Large intestine (tissue), 3 donors: ENCODE results near the gene SMARCD2. TPM values are rescaled to one million over a fixed set of nuclear protein-coding genes. Genes with fewer than 3 reads are reported as not detected.
A peak's percentile ranks its signal among the peaks of the same experiment; 100 is the strongest.

ENCODE experiments used
- DNase-seq, 2 donors: peaks; one replicate each; pipeline versions ENCODE4 v3.0.0 to v3.0.0-alpha.2; 2013
- H3K27ac ChIP-seq: one replicate; pipeline ENCODE4 v1.5.1; 2013; ENCODE audit warnings: low read length
- H3K27me3 ChIP-seq: 2 replicates; pipeline ENCODE4 v1.6.1; 2013; ENCODE audit warnings: low read length; ENCODE audit not compliant: control insufficient read depth, insufficient read depth
- H3K36me3 ChIP-seq: 2 replicates; pipeline ENCODE4 v1.6.1; 2013; ENCODE audit warnings: low read length; ENCODE audit not compliant: control insufficient read depth, insufficient read depth
- H3K4me1 ChIP-seq: one replicate; pipeline ENCODE4 v1.6.1; 2013; ENCODE audit warnings: low read length; ENCODE audit not compliant: control insufficient read depth, insufficient read depth
- H3K4me3 ChIP-seq: one replicate; pipeline ENCODE4 v1.5.1; 2013; ENCODE audit warnings: low read length
- H3K9me3 ChIP-seq: one replicate; pipeline ENCODE4 v1.6.1; 2013; ENCODE audit warnings: mild to moderate bottlenecking, low read depth, low read length, moderate library complexity; ENCODE audit not compliant: control insufficient read depth
- WGBS: methylation state at CpG from one replicate; pipeline ENCODE4 v1.1.5; 2013; ENCODE audit warnings: low lambda C conversion rate; ENCODE audit not compliant: insufficient coverage; 5-methylcytosine and 5-hydroxymethylcytosine counted together
- polyA plus RNA-seq: library from polyadenylated mRNA; unstranded; fragments of 120-200 nt; gene quantifications from one replicate; pipeline ENCODE4 v1.2.1, GENCODE V29; 2013

SMARCD2 gene
- polyA plus RNA-seq, 1 donor = 63.6 TPM

DNA sequence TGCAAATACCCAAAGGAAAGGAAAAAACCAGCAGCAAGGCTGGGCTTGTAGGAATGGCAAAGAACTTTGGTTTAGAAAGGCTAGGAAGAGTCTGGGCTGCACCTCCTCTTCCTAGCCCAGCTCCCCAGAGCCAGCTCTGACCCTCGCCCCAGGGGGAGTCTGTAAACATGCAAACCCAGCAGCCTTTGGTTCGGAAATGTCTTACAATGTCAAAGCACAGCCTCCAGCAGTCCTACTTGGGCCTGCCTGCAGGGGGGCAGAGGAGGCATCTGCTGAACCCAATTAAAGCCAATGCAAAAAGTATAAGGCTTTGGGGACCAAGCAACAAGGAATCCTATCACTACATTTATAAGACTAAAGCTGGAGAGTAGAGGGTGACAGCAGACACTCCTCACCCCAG lies 10.0 kb downstream of the SMARCD2 start:
- Histone ChIP-seq H3K4me1 (peaks cover 10% of the 10 kb centered on the region), H3K27me3 (no peaks in the 10 kb centered on the region), H3K36me3 (peaks cover 81% of the 10 kb centered on the region), H3K9me3 (no peaks in the 10 kb centered on the region), H3K4me3 (no peak overlapping the region), H3K27ac (no peak overlapping the region)
- no CpG with 5 or more reads among the region's 2 CpGs for WGBS
- DNase-seq = no peak

DNA sequence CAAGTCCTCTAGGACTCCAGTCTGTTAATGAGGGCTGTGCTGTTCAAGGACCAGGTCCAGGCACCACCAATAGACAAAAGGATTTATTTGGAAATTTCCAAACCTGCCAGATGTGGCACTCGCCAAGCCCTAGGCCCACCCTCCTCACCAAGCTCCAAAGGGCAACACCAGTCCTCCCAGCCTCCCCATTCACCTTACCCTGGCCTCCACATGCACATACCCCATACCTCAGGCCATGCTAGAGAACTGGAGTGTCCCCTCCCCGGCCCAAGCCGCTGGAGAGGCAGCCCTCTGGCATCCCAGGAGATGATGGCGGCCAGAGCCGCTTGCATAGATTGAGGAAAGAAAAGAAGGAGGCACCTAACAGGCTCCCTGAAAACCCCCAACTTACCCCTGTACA lies 10.5 kb downstream of the SMARCD2 start:
- Histone ChIP-seq H3K36me3 (peaks cover 77% of the 10 kb centered on the region), H3K27me3 (no peaks in the 10 kb centered on the region), H3K4me1 (peaks cover 10% of the 10 kb centered on the region), H3K4me3 (no peak overlapping the region), H3K27ac (no peak overlapping the region), H3K9me3 (no peaks in the 10 kb centered on the region)
- WGBS = no CpG with 5 or more reads among the region's 5 CpGs
- no peak for DNase-seq

DNA sequence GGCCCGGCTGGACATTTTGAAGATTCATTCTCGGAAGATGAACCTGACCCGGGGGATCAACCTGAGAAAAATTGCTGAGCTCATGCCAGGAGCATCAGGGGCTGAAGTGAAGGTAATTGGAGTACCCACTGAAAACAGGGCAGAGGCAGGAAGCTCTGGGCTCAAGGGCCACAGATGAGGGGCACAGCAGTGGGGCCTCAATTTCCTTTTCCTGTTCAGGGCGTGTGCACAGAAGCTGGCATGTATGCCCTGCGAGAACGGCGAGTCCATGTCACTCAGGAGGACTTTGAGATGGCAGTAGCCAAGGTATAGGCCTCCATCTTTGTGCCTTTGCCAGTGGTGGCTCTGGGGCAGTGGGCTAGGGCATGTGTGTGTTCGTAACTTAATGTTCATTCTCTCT lies 11.0 kb downstream of the SMARCD2 start:
- no peak for DNase-seq
- Histone ChIP-seq H3K4me1 (peaks cover 10% of the 10 kb centered on the region), H3K4me3 (no peak overlapping the region), H3K27ac (no peak overlapping the region), H3K27me3 (no peaks in the 10 kb centered on the region), H3K36me3 (peaks cover 72% of the 10 kb centered on the region), H3K9me3 (no peaks in the 10 kb centered on the region)
- WGBS = no CpG with 5 or more reads among the region's 8 CpGs

DNA sequence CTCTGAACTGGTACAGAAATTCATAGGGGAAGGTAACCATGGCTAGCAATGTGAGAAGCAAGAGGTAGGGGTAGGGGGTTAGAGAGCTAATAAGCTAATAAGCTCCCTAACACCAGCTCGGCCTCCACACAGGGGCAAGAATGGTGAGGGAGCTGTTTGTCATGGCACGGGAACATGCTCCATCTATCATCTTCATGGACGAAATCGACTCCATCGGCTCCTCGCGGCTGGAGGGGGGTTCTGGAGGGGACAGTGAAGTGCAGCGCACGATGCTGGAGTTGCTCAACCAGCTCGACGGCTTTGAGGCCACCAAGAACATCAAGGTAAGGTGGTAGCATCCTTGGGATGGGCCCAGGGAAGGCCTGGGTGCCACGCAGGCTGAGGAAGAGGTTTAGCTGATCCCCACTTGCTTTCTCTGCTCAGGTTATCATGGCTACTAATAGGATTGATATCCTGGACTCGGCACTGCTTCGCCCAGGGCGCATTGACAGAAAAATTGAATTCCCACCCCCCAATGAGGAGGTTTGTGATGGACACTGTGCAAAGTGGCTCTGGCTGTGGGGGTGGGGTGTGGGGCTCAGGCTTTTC lies 11.5 kb downstream of the SMARCD2 start:
- H3K36me3 ChIP-seq = peaks cover 68% of the 10 kb centered on the region
- no peak overlapping the region for H3K4me3 ChIP-seq
- no peak overlapping the region for H3K27ac ChIP-seq
- no peak for DNase-seq
- H3K4me1 ChIP-seq = peaks cover 11% of the 10 kb centered on the region
- no peaks in the 10 kb centered on the region for H3K27me3 ChIP-seq
- no CpG with 5 or more reads among the region's 15 CpGs for WGBS
- no peaks in the 10 kb centered on the region for H3K9me3 ChIP-seq

DNA sequence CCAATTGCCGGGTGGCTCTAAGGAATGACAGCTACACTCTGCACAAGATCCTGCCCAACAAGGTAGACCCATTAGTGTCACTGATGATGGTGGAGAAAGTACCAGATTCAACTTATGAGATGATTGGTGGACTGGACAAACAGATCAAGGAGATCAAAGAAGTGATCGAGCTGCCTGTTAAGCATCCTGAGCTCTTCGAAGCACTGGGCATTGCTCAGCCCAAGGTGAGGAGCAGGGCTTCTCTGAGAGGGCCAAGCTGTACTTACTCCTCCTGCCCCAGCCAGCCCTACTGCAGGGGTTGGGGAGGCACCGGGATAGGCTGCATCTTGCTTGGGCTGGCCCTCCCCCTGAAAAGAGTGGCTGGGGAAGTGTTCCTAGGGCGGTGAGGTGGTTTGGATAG lies 12.2 kb downstream of the SMARCD2 start:
- no CpG with 5 or more reads among the region's 5 CpGs for WGBS
- H3K36me3 ChIP-seq = peaks cover 66% of the 10 kb centered on the region

DNA sequence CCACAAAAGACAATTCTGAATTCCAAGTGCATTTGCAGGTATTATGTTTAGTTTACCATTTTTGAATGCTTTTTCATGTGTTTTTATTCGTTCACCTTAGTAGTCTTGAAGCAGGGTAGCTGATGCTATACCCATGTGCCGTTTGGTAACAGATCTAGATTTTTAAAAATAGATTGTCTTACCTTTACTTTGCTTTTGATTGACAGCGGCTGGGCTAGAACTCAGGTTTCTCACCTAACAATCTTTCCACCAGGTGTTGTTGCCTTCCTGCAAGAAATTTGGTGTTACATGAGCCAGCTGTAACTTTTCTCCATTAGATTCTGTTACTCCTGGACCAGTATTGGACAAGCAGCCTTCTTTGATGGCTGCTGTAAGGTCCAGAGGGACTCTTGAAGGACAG lies 13.5 kb downstream of the SMARCD2 start:
- WGBS = 100% methylated on average over 1 of the region's 3 CpGs
- no peaks in the 10 kb centered on the region for H3K9me3 ChIP-seq
- H3K27ac ChIP-seq = no peak overlapping the region
- no peak for DNase-seq
- H3K4me1 ChIP-seq = peaks cover 11% of the 10 kb centered on the region
- no peak overlapping the region for H3K4me3 ChIP-seq
- H3K36me3 ChIP-seq = peaks cover 67% of the 10 kb centered on the region
- no peaks in the 10 kb centered on the region for H3K27me3 ChIP-seq

More for the DNA sequence above, 12.2 kb downstream of the SMARCD2 start:
- Histone ChIP-seq H3K27me3 (no peaks in the 10 kb centered on the region), H3K4me1 (peaks cover 14% of the 10 kb centered on the region), H3K9me3 (no peaks in the 10 kb centered on the region), H3K4me3 (no peak overlapping the region), H3K27ac (no peak overlapping the region)
- no peak for DNase-seq

DNA sequence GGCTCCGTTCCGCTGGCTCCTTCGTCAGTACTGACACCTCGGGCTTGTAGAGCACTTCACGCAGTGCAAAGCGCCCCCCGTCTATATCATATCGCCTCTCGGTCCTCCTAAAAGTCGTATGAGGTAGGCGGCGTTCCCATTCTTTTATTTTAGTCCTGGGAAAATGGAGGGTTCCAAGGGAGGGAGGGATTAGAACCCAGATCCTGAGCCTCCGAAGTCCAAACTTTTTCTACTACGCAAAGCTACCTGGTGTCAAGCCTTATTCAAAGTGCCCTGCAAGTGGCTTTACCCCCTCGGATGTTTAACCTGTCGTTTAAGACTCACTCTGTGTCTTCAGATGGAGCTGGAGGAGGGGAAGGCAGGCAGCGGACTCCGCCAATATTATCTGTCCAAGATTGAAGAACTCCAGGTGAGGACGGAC lies 14.7 kb downstream of the SMARCD2 start:
- H3K27me3 ChIP-seq = no peaks in the 10 kb centered on the region
- peak overlapping the region; percentile 81 for H3K27ac ChIP-seq
- peaks cover 11% of the 10 kb centered on the region for H3K4me1 ChIP-seq
- no peaks in the 10 kb centered on the region for H3K9me3 ChIP-seq
- H3K4me3 ChIP-seq = peak overlapping the region; percentile 69
- DNase-seq = no peak
- H3K36me3 ChIP-seq = peaks cover 65% of the 10 kb centered on the region
- WGBS = no CpG with 5 or more reads among the region's 19 CpGs

DNA sequence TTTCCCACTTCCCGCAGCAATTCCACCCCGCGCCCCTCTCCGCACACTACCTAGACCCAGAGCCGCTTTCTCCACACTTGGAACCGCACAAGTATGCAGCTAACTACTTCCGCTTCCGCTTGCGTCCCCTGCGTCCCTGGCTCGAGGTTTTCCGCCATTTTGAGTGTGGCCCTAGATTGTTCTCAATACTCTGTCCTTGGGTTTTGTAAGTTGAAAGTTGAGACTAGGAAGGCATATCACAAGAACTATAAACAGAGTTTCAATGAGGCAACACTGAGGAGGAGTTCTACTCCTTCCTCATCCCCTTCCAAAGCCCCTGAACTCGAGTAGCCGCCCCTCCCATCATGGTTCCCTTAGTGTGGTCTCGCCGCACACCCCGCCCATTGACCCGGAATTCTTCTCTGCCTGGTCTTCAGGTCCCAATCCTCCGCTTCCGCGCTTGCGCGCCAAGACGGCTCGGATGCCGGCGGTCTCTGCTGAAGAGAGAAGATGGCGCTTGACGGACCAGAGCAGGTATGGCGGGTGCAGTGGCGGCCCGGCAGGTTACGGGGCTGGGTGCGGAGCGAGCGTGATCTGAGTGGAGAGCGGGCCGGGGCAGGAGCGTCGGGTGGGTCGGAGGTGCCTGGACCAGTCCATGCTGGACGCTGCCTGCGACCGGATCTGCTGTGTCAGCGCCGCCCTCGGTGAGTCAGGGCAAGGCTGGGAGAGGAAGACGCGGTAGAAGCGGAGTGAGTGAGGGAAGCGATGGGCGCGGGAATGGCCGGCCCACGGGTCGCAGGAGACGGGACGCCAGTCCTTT lies 15.3 kb downstream of the SMARCD2 start, which contains the start of the genes FTSJ3 and PSMC5:
FTSJ3 (minus strand) TSS at position 662 of the 799 bp plus-strand sequence. CDS start 761 bp downstream, outside the sequence.
PSMC5 (plus strand) TSS at position 430 of the 799 bp plus-strand sequence; CDS start at position 490, 60 bp downstream.
- no peaks in the 10 kb centered on the region for H3K9me3 ChIP-seq
- peaks cover 65% of the 10 kb centered on the region for H3K36me3 ChIP-seq
- H3K27ac ChIP-seq = peak within 1 kb of the TSS; percentile 81
- peaks cover 11% of the 10 kb centered on the region for H3K4me1 ChIP-seq
- DNase-seq = peak; percentile 95 to 98
- H3K27me3 ChIP-seq = no peaks in the 10 kb centered on the region
- peak within 1 kb of the TSS; percentile 69 for H3K4me3 ChIP-seq
- WGBS = 0% methylated on average over 1 of the region's 58 CpGs

DNA sequence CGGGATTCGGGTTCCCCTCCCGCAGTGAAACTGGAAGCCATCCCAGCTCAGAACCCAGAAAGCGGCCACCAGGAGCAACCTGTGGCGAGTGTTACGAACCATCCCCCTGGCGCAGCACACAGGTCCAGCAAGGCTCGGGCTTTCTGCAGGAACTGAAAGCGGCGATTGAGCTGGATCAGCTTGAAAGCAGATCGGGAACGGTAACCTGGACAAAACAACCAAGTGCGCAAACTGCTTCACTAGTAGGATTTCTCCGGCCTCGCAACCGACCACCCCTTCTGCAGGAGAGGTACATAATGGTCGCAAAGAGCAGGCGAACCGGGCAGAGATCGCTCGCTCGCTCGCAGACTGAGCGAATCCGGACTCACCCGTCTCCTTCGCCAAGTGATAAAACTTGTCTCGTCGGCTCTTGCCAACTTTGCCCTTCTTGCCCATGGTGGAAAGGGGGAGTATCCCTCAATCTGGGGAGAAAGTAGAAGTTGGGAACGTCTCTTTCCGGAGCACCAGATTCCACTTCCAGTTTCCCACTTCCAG lies 15.9 kb downstream of the SMARCD2 start:
- H3K4me3 ChIP-seq = peak overlapping the region; percentile 69
- H3K27ac ChIP-seq = peak overlapping the region; percentile 81
- H3K9me3 ChIP-seq = no peaks in the 10 kb centered on the region
- H3K27me3 ChIP-seq = no peaks in the 10 kb centered on the region
- peaks cover 11% of the 10 kb centered on the region for H3K4me1 ChIP-seq
- no CpG with 5 or more reads among the region's 31 CpGs for WGBS
- DNase-seq = no peak
- H3K36me3 ChIP-seq = peaks cover 65% of the 10 kb centered on the region

DNA sequence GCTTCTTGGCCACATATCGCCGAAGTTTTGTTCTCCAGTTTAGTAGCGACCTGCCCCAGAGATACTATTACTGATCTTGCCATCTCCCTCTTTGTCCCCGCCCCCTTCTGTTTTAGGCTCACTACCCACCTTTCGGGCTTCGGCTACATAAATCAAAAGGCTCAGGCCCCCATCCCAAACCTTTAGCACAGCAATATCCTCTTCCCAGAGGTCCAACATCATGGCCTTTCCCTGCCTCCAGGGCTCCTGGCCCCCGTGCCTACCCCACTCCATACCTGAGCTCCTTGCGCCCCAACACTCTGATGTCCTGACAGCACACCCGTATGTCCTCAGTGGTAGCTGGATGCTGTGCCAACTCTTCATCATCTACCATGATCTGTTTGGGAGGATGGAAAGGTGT lies 18.1 kb downstream of the SMARCD2 start:
- Histone ChIP-seq H3K27me3 (no peaks in the 10 kb centered on the region), H3K4me3 (no peak overlapping the region), H3K27ac (no peak overlapping the region), H3K36me3 (peaks cover 62% of the 10 kb centered on the region), H3K4me1 (peaks cover 16% of the 10 kb centered on the region), H3K9me3 (no peaks in the 10 kb centered on the region)
- WGBS = 94% methylated on average over 3 of the region's 9 CpGs
- no peak for DNase-seq
